Measurements from ENCODE around the gene FGF6. TPM values are rescaled to one million over a fixed set of nuclear protein-coding genes. Genes with fewer than 3 reads are reported as not detected.
"Not testable (repeated sequence)": the region's sequence is repeated elsewhere in the genome, so short reads cannot be mapped to it uniquely, and the experiment has no call there.

Gene FGF6
- total RNA-seq, 1 experiment from 2014 or later, result not detected

DNA sequence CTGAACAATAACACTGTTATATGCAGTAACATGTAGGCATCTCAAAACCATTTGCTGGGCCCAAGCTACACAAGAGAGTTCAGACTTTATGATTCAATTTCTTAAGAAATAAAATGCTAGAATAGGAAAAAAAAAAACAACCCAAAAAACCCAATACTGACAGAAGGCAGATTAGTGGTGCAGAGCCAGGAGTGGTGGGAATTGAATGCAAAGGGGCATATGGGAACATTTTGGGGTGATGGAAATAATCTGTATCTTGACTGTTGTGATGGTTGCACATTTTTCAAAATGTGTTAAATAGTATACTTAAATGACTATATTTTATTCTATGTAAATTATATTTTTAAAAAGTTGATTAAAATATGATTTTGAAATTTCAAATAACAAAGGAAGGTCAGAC, 23.4 kb upstream of the FGF6 start:
- H3K36me3 ChIP-seq (ENCODE audit: control insufficient read depth, insufficient read depth, low read length), result no peaks in the 10 kb centered on the region
- no peak overlapping the region for H3K4me3 ChIP-seq (ENCODE audit: low read depth in 2 of 2, low read length in 2 of 2)
- H3K4me1 ChIP-seq (ENCODE audit: control insufficient read depth, insufficient read depth, low read length), result no peaks in the 10 kb centered on the region
- in situ Hi-C loops (cut with HindIII; ENCODE audit: low pct_unique_long_range_greater_than_20kb, low sequenced_read_pairs) (no loop called here), intact Hi-C loops (cut with micrococcal nuclease; ENCODE audit: unreplicated experiment) (no loop called here)
- CTCF ChIA-PET, result no interaction called here
- no peak overlapping the region for H3K27ac ChIP-seq (ENCODE audit: low read length)
- TF ChIP-seq SIN3A (IDR thresholded peaks at IDR 0.05; ENCODE audit: borderline replicate concordance, insufficient read depth, low read depth, low read length) (no peak), POLR2AphosphoS5 (IDR thresholded peaks at IDR 0.05; ENCODE audit: low read depth, low read length) (no peak), TCF7L2 (IDR thresholded peaks at IDR 0.05; ENCODE audit: low read depth, low read length) (no peak)
- TF ChIP-seq, protein P1, sequence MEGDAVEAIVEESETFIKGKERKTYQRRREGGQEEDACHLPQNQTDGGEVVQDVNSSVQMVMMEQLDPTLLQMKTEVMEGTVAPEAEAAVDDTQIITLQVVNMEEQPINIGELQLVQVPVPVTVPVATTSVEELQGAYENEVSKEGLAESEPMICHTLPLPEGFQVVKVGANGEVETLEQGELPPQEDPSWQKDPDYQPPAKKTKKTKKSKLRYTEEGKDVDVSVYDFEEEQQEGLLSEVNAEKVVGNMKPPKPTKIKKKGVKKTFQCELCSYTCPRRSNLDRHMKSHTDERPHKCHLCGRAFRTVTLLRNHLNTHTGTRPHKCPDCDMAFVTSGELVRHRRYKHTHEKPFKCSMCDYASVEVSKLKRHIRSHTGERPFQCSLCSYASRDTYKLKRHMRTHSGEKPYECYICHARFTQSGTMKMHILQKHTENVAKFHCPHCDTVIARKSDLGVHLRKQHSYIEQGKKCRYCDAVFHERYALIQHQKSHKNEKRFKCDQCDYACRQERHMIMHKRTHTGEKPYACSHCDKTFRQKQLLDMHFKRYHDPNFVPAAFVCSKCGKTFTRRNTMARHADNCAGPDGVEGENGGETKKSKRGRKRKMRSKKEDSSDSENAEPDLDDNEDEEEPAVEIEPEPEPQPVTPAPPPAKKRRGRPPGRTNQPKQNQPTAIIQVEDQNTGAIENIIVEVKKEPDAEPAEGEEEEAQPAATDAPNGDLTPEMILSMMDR (IDR thresholded peaks at IDR 0.05), result no peak
- TF ChIP-seq, protein P2, sequence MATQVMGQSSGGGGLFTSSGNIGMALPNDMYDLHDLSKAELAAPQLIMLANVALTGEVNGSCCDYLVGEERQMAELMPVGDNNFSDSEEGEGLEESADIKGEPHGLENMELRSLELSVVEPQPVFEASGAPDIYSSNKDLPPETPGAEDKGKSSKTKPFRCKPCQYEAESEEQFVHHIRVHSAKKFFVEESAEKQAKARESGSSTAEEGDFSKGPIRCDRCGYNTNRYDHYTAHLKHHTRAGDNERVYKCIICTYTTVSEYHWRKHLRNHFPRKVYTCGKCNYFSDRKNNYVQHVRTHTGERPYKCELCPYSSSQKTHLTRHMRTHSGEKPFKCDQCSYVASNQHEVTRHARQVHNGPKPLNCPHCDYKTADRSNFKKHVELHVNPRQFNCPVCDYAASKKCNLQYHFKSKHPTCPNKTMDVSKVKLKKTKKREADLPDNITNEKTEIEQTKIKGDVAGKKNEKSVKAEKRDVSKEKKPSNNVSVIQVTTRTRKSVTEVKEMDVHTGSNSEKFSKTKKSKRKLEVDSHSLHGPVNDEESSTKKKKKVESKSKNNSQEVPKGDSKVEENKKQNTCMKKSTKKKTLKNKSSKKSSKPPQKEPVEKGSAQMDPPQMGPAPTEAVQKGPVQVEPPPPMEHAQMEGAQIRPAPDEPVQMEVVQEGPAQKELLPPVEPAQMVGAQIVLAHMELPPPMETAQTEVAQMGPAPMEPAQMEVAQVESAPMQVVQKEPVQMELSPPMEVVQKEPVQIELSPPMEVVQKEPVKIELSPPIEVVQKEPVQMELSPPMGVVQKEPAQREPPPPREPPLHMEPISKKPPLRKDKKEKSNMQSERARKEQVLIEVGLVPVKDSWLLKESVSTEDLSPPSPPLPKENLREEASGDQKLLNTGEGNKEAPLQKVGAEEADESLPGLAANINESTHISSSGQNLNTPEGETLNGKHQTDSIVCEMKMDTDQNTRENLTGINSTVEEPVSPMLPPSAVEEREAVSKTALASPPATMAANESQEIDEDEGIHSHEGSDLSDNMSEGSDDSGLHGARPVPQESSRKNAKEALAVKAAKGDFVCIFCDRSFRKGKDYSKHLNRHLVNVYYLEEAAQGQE (IDR thresholded peaks at IDR 0.05; ENCODE audit: insufficient read depth in 1 of 2, low read depth in 2 of 2, low read length in 1 of 2), result no peak
- H3K9me3 ChIP-seq (ENCODE audit: control insufficient read depth, insufficient read depth, low read depth, low read length), result no peaks in the 10 kb centered on the region
- BruUV-seq (replicated peaks), result no TSS peak
- no peak for ATAC-seq
- H3K27me3 ChIP-seq (ENCODE audit: control insufficient read depth, insufficient read depth, low read length), result peaks cover 4% of the 10 kb centered on the region; the same call in 1 of the 2 replicates
- POLR2A ChIA-PET, result interaction anchor here (0.5 kb wide), 1 partner anchor 689 kb away, joined by 4 read pairs; no protein-coding TSS in a partner anchor
- DNase-seq (ENCODE audit: low read depth, low spot score), result no peak

DNA sequence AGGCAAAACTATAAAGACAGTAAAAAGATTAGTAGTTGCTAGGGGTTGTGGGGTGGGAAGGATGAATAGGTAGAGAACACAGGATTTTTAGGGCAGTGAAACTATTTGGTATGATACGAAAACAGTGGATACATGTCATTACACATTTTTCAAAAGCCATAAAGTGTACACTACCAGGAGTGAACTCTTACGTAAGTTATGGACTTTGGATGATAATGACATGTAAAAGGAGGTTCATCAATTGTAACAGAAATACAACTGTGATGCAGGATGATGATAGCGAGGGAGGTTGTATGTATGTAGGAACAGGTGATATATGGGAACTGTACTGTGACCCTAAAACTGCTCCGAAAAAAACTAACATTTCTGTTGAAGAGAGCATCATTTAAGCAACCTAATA, 15.1 kb upstream of the FGF6 start:
- no peak for ATAC-seq
- TF ChIP-seq, protein P1 (IDR thresholded peaks at IDR 0.05), result no peak
- TF ChIP-seq TCF7L2 (IDR thresholded peaks at IDR 0.05; ENCODE audit: low read depth, low read length) (no peak), POLR2AphosphoS5 (IDR thresholded peaks at IDR 0.05; ENCODE audit: low read depth, low read length) (no peak), SIN3A (IDR thresholded peaks at IDR 0.05; ENCODE audit: borderline replicate concordance, insufficient read depth, low read depth, low read length) (no peak)
- TF ChIP-seq, protein P2 (IDR thresholded peaks at IDR 0.05; ENCODE audit: insufficient read depth in 1 of 2, low read depth in 2 of 2, low read length in 1 of 2), result no peak
- H3K4me1 ChIP-seq (ENCODE audit: control insufficient read depth, insufficient read depth, low read length), result no peaks in the 10 kb centered on the region
- intact Hi-C loops (cut with micrococcal nuclease; ENCODE audit: unreplicated experiment), result no loop called here
- POLR2A ChIA-PET, result interaction anchor here (0.7 kb wide), 1 partner anchor 977 kb away, joined by 10 read pairs; no protein-coding TSS in a partner anchor
- CTCF ChIA-PET, result no interaction called here
- no peak for DNase-seq (ENCODE audit: low read depth, low spot score)
- peaks cover 3% of the 10 kb centered on the region; the same call in 1 of the 2 replicates for H3K27me3 ChIP-seq (ENCODE audit: control insufficient read depth, insufficient read depth, low read length)
- no TSS peak for BruUV-seq (replicated peaks)
- in situ Hi-C loops (cut with HindIII; ENCODE audit: low pct_unique_long_range_greater_than_20kb, low sequenced_read_pairs), result no loop called here
- H3K27ac ChIP-seq (ENCODE audit: low read length), result no peak overlapping the region
- no peak overlapping the region for H3K4me3 ChIP-seq (ENCODE audit: low read depth in 2 of 2, low read length in 2 of 2)
- no peaks in the 10 kb centered on the region for H3K9me3 ChIP-seq (ENCODE audit: control insufficient read depth, insufficient read depth, low read depth, low read length)
- no peaks in the 10 kb centered on the region for H3K36me3 ChIP-seq (ENCODE audit: control insufficient read depth, insufficient read depth, low read length)

GRCh38 chr12:4455849-4456248, 10.2 kb upstream of the FGF6 start:
- in situ Hi-C loops (cut with HindIII; ENCODE audit: low pct_unique_long_range_greater_than_20kb, low sequenced_read_pairs); H3K9me3 ChIP-seq (ENCODE audit: control insufficient read depth, insufficient read depth, low read depth, low read length); H3K27ac ChIP-seq (ENCODE audit: low read length); ATAC-seq; intact Hi-C loops (cut with micrococcal nuclease; ENCODE audit: unreplicated experiment); H3K36me3 ChIP-seq (ENCODE audit: control insufficient read depth, insufficient read depth, low read length); POLR2A ChIA-PET; BruUV-seq (replicated peaks); CTCF ChIA-PET; H3K27me3 ChIP-seq (ENCODE audit: control insufficient read depth, insufficient read depth, low read length); H3K4me1 ChIP-seq (ENCODE audit: control insufficient read depth, insufficient read depth, low read length); DNase-seq (ENCODE audit: low read depth, low spot score); H3K4me3 ChIP-seq (ENCODE audit: low read depth in 2 of 2, low read length in 2 of 2): not testable (repeated sequence)
